COLO829 (cell line): ENCODE measurements around the gene HBQ1.
"Not testable (repeated sequence)": the region's sequence is repeated elsewhere in the genome, so short reads cannot be mapped to it uniquely, and the experiment has no call there.

Experiments used
- DNase-seq: peaks from one replicate; pipeline ENCODE4 v3.0.0; 2012; ENCODE audit warnings: low spot score

Gene HBQ1

GRCh38 chr16:176477-177382 is 3.5 kb upstream of the HBQ1 start, which contains the start of gene HBA1:
TSS of gene HBA1 (plus strand) at chr16:176680. CDS start at chr16:176717, 37 bp downstream.
- not testable (repeated sequence) for DNase-seq

GRCh38 chr16:177394-177822 is 2.9 kb upstream of the HBQ1 start:
- no peak for DNase-seq

- DNase-seq, result no peak
Measured at GRCh38 chr16:177981-178667, 2.1 kb upstream of the HBQ1 start.

GRCh38 chr16:178668-179015 is 1.6 kb upstream of the HBQ1 start:
- no peak for DNase-seq

- DNase-seq, result no peak
Measured at GRCh38 chr16:179211-180092, 807 bp upstream of the HBQ1 start.

GRCh38 chr16:180681-181564 is 664 bp downstream of the HBQ1 start:
- peak; percentile 70 for DNase-seq

GRCh38 chr16:181565-182021 is 1.3 kb downstream of the HBQ1 start:
- DNase-seq, result no peak

GRCh38 chr16:183005-183404 is 2.7 kb downstream of the HBQ1 start:
- DNase-seq, result no peak

GRCh38 chr16:185213-185612 is 5.0 kb downstream of the HBQ1 start:
- no peak for DNase-seq

GRCh38 chr16:185691-186090 is 5.4 kb downstream of the HBQ1 start:
- no peak for DNase-seq

GRCh38 chr16:187330-187729 is 7.1 kb downstream of the HBQ1 start:
- DNase-seq, result no peak

- no peak for DNase-seq
Measured at GRCh38 chr16:188674-189073, 8.4 kb downstream of the HBQ1 start.

- no peak for DNase-seq
Measured at GRCh38 chr16:189604-190186, 9.4 kb downstream of the HBQ1 start.

GRCh38 chr16:191831-192230 is 11.6 kb downstream of the HBQ1 start:
- no peak for DNase-seq

GRCh38 chr16:192686-193085 is 12.4 kb downstream of the HBQ1 start:
- DNase-seq, result no peak

GRCh38 chr16:193441-193840 is 13.2 kb downstream of the HBQ1 start:
- no peak for DNase-seq

GRCh38 chr16:194516-194915 is 14.3 kb downstream of the HBQ1 start:
- DNase-seq, result no peak

- DNase-seq, result no peak
Measured at GRCh38 chr16:200388-200787, 20.1 kb downstream of the HBQ1 start.

- DNase-seq, result no peak
Measured at GRCh38 chr16:203246-203645, 23.0 kb downstream of the HBQ1 start.

- DNase-seq, result not testable (repeated sequence)
Measured at GRCh38 chr16:204046-204445, 23.8 kb downstream of the HBQ1 start.

GRCh38 chr16:209359-209758 is 29.1 kb downstream of the HBQ1 start:
- not testable (repeated sequence) for DNase-seq
